GM21423 (cell line): ENCODE data around the gene CASK.

ENCODE experiments used
- ATAC-seq: cut with Tn5 transposase; IDR thresholded peaks from one replicate; pipeline ENCODE4 v1.9.1; 2021; ENCODE audit warnings: mild to moderate bottlenecking, moderate library complexity; ENCODE audit not compliant: unreplicated experiment

Gene CASK

GRCh38 chrX:41837270-41837944, 85.9 kb downstream of the CASK start:
- ATAC-seq = peak; percentile 53

DNA sequence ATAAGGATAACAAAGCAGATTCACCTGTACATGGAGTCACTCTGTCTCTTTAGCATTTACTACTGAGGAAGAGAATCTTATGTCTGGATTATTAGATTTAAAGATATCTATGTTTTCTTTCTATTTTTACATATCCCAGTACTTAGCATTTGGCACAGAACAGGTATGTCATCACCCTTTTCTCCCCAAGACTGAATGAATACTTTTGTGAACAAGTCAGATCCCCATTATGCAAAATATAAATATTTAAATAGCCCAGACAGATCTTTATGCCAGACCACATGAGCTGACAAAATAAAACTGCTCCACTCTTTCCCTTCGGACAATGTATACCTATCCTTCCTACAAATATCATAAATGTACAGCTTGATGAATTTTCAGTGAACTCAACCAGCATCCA, 94.5 kb downstream of the CASK start:
- ATAC-seq = no peak

DNA sequence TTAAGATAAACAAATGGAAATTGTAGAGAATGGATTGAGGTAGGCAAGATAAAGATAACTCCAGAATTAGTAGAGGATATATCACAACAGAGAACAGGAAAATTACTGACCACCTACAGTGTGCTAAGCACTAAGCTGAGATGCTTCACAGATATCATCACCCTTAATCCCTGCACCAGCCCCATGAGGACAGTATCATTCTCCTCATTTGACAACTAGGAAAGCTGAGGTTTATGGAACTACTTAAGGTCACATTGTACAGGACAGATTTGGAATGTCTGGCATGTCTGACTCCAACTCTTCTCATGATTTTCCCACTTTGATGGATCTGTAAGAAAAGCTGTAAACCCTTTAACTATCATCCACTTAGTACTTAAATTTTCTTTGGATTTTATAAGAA, 95.5 kb downstream of the CASK start:
- ATAC-seq = no peak

DNA sequence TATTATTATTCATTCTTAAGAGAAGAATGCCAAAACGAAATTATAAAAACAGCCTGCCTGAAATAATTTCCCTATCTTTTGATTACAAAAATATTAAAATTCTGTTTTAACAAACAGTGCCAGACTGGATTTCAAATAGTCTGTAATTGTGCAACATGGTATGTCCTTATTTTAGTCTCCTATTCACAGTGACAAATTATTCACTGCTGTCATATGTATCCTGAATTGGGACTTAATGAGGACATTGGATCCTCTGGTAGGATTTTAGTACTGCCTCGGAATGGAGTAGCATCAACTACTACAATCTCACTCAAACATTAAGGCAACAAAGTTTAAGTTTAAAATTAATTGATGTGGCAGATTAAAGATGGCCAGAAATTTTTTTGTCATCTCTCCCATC, 97.6 kb downstream of the CASK start:
- ATAC-seq = no peak

DNA sequence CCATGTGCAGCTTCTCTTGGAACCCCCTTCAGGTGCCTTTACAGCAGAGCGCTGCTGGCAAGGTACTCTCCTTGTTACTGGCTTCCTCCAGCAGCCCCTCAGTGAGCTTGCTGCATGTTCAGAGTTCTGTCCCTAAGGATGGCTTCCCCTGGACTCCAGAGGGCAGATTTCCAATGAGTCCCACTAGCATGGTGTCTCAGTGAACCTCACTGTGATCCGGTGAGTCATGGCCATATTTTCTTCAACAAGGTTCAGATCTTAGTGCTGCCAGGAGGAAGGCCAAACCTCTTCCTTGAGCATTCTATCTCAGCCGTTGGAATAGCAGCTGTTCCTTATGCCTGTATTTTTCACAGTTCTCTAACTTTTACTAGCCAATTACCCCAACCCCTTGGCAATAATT, 98.8 kb downstream of the CASK start:
- ATAC-seq = no peak

- ATAC-seq = no peak
These were observed 100.0 kb downstream of the CASK start for GRCh38 chrX:41823402-41823801.

- ATAC-seq = no peak
These were observed 100.5 kb downstream of the CASK start for GRCh38 chrX:41822892-41823291.

GRCh38 chrX:41808047-41808446, 115.3 kb downstream of the CASK start:
- no peak for ATAC-seq

DNA sequence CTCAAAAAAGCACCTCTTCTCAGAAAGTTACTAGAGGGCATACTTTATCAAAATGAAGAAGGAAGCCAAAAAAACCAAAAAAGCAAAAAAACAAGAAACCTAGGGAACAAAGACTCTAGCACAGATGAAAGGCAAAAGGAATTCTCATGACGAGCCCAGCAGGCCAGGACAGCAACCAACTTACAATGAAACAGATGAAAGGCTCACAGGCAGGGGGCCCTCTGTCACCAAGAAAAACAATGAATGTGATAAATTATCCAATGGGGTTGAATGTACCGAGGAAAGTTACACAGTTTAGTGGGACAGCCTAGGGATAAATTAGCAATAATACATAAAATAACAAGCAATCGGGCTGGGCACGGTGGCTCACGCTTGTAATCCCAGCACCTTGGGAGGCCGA, 120.4 kb downstream of the CASK start:
- ATAC-seq = no peak

DNA sequence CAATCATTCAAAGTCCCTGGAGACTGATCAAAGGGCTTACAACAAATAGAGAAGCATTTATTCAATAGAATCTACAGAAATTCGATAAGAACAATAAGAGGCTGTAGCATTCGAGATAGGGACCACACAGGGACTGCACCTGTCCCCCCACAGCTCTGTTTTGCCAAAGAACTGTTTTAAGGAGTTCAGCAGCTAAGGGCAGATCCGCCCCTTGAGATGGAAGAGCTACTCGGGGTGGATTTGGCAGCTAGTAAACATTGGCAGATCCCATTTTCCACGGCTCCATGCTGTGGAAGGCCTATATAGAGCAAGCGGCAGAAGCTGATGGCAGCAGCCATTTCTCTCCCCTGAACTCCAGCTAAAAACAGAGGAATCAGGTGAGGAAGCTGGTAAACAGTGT, 123.7 kb downstream of the CASK start:
- ATAC-seq = no peak

DNA sequence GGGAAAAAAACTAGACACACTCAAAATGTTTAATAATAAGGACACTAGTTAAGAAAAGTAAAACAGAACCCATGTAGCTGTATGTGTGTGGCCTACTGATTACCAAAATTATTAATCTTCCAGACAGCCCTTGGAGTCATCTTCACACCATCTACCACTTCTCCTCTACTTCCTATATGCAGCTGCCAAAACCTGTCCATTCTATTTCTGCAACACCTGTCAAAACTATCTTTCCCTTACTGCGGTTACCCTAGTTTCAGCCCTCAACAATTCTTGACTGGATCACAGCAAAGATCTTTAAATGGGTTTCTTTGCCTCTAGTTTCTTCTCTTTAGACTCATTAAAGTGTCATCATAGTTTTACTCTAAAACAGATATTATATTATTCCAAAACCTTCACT, 126.8 kb downstream of the CASK start:
- ATAC-seq = no peak

DNA sequence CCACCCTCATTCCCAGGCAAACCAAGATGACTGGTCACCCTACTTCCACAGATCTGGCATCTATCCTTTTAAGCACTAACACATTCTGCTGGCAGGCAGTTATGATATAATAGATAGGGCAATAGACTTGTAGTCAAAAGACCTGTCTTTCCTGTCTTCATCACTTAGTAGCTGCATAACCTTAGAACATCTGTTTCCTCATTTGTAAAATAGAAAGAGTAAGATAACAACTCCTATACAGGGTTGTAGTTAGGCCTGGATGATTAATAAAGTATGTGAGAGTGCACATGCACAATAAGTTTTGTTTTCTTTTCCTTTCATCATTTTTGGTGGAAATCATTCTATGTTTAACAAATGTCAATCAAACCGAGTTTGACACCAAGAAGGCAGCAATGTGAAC, 127.3 kb downstream of the CASK start:
- ATAC-seq = no peak

- no peak for ATAC-seq
These were observed 134.0 kb downstream of the CASK start for GRCh38 chrX:41789374-41789773.

DNA sequence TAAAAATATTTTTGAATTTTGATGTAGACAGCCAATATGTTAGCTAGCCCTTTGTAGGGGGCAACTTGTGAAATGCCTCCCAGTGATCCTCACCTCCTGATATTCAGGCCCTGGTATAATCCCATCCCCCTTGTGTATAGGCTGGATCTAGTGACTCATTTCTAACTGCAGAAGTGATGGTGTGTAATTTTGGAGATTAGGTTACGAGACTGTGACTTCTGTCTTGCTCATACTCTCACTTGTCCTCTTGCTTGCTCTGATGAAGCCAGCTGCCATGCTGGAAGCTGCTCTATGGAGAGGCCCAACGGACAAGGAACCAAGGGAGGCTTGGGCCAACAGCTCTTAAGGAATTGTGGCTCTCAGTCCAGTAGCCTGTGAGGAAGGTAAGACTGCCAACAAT, 137.7 kb downstream of the CASK start:
- no peak for ATAC-seq

DNA sequence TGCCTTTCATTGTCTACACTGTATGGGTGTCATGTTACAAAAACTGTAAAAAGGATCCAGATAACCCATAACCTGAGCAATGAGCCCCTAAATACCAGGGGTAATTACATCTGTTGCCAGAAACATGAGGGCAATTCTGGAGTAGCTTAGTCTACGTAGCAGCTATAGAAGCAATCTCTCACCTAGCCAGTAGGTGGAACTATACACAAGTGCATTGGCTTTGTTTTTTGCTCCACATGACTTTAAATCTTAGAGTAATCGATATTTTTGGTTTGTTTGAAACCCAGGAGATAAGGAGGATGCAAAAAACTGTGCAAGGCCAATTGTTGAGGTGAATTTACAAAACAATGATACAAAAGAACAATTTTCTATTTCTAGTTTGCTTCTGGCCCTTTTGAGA, 141.9 kb downstream of the CASK start:
- no peak for ATAC-seq

DNA sequence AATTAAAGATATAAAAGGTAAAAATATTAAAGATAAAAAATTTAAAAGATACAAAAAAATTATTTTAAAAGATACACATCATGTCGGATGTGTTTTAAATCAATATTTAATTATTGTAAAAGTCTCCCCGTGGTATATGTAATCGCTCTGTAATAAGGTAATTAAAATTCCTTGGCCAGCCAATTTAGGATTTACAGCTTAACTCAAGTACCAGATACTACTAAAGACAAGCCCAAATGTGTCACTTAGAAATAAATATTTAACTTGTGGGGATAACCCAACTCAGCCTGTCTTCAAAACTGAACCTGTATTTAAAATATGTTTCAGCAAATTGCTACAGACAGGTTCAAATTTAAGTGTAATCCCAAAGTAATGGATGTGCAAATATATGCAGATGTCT, 143.4 kb downstream of the CASK start:
- ATAC-seq = no peak

DNA sequence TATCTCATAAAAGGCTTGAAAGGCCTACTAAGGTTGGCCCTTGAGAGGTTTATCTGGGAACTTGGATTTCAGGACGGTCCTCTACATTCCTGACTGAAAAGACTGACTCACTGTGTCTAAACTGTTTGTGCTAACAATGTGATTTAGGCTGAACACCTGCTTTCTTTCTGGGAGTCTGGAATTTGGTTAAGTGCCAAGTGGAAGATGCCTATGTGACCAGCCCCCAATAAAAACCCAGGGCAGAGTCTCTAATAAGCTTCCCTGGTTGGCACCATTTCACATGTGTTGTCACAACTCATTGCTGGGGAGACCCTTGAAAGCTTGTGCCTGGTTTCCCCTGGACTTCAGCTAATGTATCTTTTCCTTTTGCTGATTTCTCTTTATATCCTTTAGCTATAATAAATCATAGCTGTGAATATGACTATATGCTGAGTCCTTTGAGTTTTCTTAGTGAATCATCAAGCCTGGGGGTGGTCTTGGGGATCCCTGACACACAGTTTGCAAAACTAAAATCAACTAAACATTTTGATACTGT, 144.3 kb downstream of the CASK start:
- no peak for ATAC-seq

GRCh38 chrX:41761702-41762101, 161.7 kb downstream of the CASK start:
- ATAC-seq = no peak

DNA sequence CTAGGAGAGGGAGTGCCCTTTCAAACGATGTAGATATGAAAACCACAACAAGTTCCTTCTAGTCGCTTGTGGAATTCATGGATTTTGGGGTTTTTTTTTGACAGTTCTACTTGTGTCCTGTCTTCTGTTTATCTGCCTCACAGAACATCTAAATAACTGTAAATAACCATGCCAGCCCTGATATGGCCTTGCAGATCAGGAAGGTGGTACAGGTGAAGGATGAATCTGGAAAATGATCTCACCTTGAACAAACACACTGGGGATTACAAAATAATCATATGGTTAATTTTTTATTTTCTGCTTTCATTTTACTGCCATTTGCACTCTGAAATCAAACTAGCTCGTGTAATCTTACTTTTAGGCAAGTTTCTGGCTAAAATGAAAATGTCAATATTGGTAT, 162.2 kb downstream of the CASK start:
- no peak for ATAC-seq

DNA sequence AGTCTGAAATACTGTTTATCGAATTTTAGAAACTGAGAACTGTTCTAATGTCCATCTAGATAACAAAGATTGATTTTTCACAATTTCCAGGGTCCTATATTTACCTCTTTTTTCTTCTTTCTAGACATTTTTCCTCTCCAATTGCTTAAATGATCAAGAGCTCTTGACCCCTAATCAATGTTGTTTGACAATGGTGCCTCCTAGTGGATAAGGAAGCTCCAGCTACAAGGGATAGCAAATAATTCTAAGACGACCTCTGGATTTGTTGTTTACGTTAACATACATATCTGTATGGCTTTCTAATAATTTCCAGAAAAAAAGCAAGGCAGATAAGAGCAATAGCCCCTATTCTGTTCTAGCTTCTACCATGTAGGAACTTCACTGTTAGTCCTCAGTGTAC, 163.5 kb downstream of the CASK start:
- ATAC-seq = no peak

DNA sequence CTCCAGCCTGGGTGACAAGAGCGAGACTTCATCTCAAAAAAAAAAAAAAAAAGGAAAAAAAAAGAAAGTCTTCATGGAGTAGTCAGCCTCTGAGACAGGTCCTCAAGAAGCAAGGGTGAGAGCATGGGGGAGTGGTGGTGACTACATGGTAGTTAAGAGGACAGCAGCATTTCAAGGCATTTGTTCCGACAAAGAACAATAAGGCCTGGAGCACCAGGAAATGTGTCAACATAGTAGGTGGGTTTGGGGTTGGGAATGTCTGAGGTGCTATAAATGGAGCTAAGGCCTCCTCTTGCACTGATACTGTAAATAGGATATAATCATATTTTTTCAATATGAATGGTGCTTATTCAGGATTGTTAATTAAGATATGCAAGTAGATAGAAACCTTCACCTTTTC, 165.0 kb downstream of the CASK start:
- ATAC-seq = no peak

DNA sequence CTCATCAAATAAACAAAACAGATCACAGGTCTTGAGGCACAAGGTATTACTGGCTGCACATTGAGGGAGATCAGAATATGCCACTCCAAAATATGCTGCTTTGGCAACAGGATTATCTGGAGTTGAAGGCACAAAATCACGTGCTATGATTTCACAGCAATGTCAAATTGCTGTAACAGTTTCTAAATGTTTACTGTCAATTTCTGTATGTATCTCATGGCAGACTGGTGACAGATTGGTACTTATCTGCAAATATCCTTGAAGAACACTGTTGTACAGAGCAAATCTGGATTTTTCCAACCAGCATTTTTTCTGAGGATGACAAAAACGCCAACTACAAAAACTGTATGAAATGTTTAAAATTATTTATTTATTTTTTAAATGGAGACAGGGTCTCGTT, 172.6 kb downstream of the CASK start:
- ATAC-seq = no peak

GRCh38 chrX:41739871-41740270, 183.5 kb downstream of the CASK start:
- no peak for ATAC-seq
